Measurements from ENCODE around the gene PTPRD. TPM values are rescaled to one million over a fixed set of nuclear protein-coding genes. Genes with fewer than 3 reads are reported as not detected.

The PTPRD gene
- total and polyA plus RNA-seq, 9 of the 15 experiments (the other 6 are each of a cell fraction or from before 2014, with no cell fraction given), result 0.11 TPM; not detected in 8

- Histone ChIP-seq H3K9ac (ENCODE audit: insufficient read depth in 1 of 2, low read depth in 2 of 2, low read length in 2 of 2) (no peak overlapping the region), H3K9me3 (replicated peaks; ENCODE audit: control insufficient read depth, insufficient read depth, low read depth, low read length) (no peaks in the 10 kb centered on the region), H3K79me2 (ENCODE audit: control insufficient read depth, insufficient read depth, low read length) (no peaks in the 10 kb centered on the region), H3K36me3 (ENCODE audit: control insufficient read depth, insufficient read depth, low read length) (no peaks in the 10 kb centered on the region), H3K9me1 (ENCODE audit: control insufficient read depth, insufficient read depth, low read length) (no peaks in the 10 kb centered on the region), H3K27me3 (ENCODE audit: control insufficient read depth in 2 of 2, insufficient read depth in 2 of 2, low read length in 2 of 2) (no peaks in the 10 kb centered on the region), H3K4me3 (no peak overlapping the region), H4K20me1 (replicated peaks; ENCODE audit: control insufficient read depth, insufficient read depth, low read length) (no peaks in the 10 kb centered on the region), H2AFZ (ENCODE audit: low read depth, low read length) (no peak overlapping the region), H3K4me1 (replicated peaks in 1 of 2; ENCODE audit: control insufficient read depth in 2 of 2, insufficient read depth in 2 of 2, low read length in 2 of 2) (no peaks in the 10 kb centered on the region), H3K4me2 (ENCODE audit: insufficient read depth, low read length) (no peak overlapping the region), H3K27ac (ENCODE audit: extremely low read depth, low read depth, low read length) (no peak overlapping the region)
- 0% methylated on average over 1 of the region's 2 CpGs for WGBS (ENCODE audit: insufficient coverage, low coverage, missing lambda C conversion rate)
- ChIA-PET CTCF (ENCODE audit: low intra/inter-chr PET ratio) (no interaction called here), POLR2A (interaction anchor here (0.7 kb wide), 1 partner anchor 18 kb away, joined by 3 read pairs; no protein-coding TSS in a partner anchor)
- no peak for FAIRE-seq
- in situ Hi-C loops (cut with MboI), result no loop called here
- intact Hi-C loops (cut with micrococcal nuclease), result no loop called here
- ATAC-seq, result no peak
- no peak for DNase-seq (ENCODE audit: extremely low read depth in 1 of 4, low spot score in 3 of 4)
- TF ChIP-seq CEBPZ (IDR thresholded peaks at IDR 0.05; ENCODE audit: borderline replicate concordance, low read depth, low read length) (no peak), TCFL5 (CRISPR knock-in tag; conservative IDR thresholded peaks at IDR 0.05) (no peak), MECOM (CRISPR knock-in tag; IDR thresholded peaks at IDR 0.05) (no peak), ZNF785 (CRISPR knock-in tag; IDR thresholded peaks at IDR 0.05) (no peak), ZNF318 (IDR thresholded peaks at IDR 0.05; ENCODE audit: borderline replicate concordance in 1 of 2, low read depth in 1 of 2) (no peak), RBM15 (IDR thresholded peaks at IDR 0.05; ENCODE audit: insufficient read depth, low read length) (no peak), ERF (CRISPR knock-in tag; IDR thresholded peaks at IDR 0.05) (no peak)
- BruUV-seq (replicated peaks), result no TSS peak
These were observed 1806.7 kb downstream of the PTPRD start for GRCh38 chr9:8806150-8806549.
